ENCODE measurements around the gene ZDHHC5.

DNA sequence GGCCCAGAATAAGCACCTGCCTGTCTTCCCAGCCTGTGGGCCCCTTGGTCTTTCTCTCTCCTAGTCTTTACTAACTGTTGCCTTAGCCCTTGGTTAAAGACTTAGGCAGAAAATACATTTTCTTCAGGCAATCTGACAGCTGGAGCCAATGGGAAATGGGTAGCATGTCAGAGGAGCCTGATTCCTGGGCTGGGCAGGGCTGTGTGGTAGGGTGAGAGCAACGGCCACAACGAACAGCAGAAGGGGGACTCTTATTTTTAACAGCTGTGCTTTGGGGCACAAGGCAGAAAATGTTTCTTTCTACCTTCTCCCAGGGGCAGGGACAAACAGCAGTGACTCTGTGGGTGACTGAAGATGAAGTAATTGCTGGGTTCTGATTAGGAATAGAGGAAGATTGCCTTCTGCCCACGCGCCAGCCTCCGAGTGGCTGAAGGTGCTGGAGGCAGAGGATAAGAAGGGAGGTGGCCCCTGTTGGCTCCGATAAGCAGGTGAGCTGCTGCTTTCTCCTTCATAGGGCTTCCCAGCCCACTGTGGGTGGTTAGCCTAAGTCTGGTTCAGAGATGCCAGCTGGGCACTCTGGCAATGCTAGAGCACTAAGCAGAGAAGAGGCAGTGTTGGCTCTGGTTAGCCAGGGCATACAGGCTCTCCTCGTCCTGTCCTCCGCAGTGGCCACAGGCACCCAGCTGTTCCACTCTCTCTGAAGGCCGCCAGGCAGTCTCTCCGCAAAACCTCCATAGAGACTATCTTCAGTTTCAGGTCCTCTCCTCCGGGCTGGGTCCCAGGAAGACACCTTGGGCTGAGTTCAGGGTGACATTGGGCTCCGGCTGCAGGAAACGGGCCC, 19.7 kb upstream of the ZDHHC5 start:
- TF ChIP-seq POLR2A (IDR thresholded peaks at IDR 0.05; ENCODE audit: low read depth, low read length) (no peak), SMC3 (IDR thresholded peaks at IDR 0.05; ENCODE audit: low read depth, low read length) (no peak), CEBPB (IDR thresholded peaks at IDR 0.05; ENCODE audit: low read depth, low read length) (peak; percentile 27; the same call in 1 of the 2 replicates), RAD21 (IDR thresholded peaks at IDR 0.05; ENCODE audit: low read length) (no peak), MAFK (IDR thresholded peaks at IDR 0.05; ENCODE audit: low read depth, low read length) (no peak), FOS (IDR thresholded peaks at IDR 0.05; ENCODE audit: low read depth, low read length) (no peak), RFX5 (IDR thresholded peaks at IDR 0.05; ENCODE audit: low read depth, low read length) (no peak), MXI1 (IDR thresholded peaks at IDR 0.05; ENCODE audit: borderline replicate concordance, low read depth, low read length) (no peak), BHLHE40 (IDR thresholded peaks at IDR 0.05; ENCODE audit: low read depth, low read length) (no peak), MAZ (IDR thresholded peaks at IDR 0.05; ENCODE audit: borderline replicate concordance, low read depth, low read length) (no peak), CHD1 (IDR thresholded peaks at IDR 0.05; ENCODE audit: low read depth, low read length) (no peak)
- TF ChIP-seq, protein P1, sequence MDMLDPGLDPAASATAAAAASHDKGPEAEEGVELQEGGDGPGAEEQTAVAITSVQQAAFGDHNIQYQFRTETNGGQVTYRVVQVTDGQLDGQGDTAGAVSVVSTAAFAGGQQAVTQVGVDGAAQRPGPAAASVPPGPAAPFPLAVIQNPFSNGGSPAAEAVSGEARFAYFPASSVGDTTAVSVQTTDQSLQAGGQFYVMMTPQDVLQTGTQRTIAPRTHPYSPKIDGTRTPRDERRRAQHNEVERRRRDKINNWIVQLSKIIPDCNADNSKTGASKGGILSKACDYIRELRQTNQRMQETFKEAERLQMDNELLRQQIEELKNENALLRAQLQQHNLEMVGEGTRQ (IDR thresholded peaks at IDR 0.05; ENCODE audit: low read depth, low read length), result no peak
- TF ChIP-seq, protein P2, sequence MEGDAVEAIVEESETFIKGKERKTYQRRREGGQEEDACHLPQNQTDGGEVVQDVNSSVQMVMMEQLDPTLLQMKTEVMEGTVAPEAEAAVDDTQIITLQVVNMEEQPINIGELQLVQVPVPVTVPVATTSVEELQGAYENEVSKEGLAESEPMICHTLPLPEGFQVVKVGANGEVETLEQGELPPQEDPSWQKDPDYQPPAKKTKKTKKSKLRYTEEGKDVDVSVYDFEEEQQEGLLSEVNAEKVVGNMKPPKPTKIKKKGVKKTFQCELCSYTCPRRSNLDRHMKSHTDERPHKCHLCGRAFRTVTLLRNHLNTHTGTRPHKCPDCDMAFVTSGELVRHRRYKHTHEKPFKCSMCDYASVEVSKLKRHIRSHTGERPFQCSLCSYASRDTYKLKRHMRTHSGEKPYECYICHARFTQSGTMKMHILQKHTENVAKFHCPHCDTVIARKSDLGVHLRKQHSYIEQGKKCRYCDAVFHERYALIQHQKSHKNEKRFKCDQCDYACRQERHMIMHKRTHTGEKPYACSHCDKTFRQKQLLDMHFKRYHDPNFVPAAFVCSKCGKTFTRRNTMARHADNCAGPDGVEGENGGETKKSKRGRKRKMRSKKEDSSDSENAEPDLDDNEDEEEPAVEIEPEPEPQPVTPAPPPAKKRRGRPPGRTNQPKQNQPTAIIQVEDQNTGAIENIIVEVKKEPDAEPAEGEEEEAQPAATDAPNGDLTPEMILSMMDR (conservative IDR thresholded peaks at IDR 0.05; ENCODE audit: low read depth, low read length), result no peak
